ENCODE data around the gene AIFM1. TPM values are rescaled to one million over a fixed set of nuclear protein-coding genes. Genes with fewer than 3 reads are reported as not detected.

AIFM1 gene
- total RNA-seq, 3 donors from 2014 or later: 45.3 to 66.9 (median 50.0) TPM

DNA sequence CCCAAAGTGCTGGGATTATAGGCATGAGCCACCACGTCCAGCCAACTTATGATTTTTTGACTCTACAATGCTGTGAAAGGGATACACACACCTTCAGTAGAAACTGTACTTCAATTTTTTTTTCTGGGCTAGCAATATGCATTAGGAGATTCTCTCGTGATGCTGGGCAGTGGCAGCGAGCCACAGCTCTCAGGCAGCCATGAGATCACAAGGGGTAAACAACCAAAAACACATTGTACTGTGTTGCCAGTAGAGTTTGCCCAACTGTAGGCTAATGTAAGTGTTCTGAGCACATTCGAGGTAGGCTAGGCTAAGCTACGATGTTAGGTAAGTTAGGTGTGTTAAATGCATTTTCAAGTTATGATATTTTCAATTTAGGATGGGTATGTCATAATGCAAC, 31.8 kb upstream of the AIFM1 start:
- no peaks in the 10 kb centered on the region for H3K9me3 ChIP-seq
- no peaks in the 10 kb centered on the region for H3K4me1 ChIP-seq (ENCODE audit: low read depth)
- intact Hi-C loops (cut with DNase I, micrococcal nuclease): loop anchor here in 1 of 2 donors (10.0 kb wide), 1 partner anchor 123 kb away; no protein-coding TSS in a partner anchor
- no peak overlapping the region for H3K4me3 ChIP-seq
- H3K36me3 ChIP-seq (ENCODE audit: low read depth): no peaks in the 10 kb centered on the region
- ATAC-seq (no peak), DNase-seq (no peak)
- TF ChIP-seq, protein P1, sequence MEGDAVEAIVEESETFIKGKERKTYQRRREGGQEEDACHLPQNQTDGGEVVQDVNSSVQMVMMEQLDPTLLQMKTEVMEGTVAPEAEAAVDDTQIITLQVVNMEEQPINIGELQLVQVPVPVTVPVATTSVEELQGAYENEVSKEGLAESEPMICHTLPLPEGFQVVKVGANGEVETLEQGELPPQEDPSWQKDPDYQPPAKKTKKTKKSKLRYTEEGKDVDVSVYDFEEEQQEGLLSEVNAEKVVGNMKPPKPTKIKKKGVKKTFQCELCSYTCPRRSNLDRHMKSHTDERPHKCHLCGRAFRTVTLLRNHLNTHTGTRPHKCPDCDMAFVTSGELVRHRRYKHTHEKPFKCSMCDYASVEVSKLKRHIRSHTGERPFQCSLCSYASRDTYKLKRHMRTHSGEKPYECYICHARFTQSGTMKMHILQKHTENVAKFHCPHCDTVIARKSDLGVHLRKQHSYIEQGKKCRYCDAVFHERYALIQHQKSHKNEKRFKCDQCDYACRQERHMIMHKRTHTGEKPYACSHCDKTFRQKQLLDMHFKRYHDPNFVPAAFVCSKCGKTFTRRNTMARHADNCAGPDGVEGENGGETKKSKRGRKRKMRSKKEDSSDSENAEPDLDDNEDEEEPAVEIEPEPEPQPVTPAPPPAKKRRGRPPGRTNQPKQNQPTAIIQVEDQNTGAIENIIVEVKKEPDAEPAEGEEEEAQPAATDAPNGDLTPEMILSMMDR (IDR thresholded peaks at IDR 0.05): no peak

DNA sequence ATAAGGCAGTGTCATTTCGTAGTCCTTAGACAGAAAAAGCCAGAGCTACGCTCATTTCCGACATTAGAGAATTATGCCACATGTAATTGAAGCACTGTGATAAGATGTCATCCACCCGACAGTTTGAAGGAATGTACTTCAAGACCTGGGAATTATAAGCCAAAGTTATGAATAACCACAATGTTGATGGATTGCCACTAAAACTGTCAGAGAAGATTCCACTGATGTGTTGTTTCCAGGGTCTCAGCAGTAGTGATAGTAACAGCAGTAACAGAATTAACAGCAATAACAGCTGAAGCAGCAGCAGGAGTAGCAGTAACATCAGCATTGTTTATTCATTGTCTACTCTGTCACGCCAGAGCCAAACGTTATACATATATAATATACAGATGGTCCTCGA, 30.8 kb upstream of the AIFM1 start:
- no peak for DNase-seq

DNA sequence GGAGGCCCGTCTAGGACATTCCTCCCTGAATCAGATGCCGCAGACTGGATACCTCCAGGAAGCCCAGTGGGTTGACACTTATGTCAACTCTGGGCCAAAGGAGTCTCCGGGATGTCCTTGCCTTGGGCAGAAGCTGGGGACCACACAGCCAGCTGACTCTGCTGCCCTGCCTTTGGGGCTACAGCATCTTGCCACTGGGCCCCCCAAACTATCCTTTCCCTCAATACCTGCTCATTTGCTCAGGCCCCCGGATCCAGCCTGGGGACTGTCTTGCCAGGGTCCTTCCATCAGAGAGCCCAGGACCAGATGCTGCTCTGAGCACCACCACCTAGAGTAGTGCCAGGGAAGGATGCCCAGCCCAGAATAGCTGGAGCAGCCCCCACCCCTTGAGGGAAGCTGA, 25.2 kb upstream of the AIFM1 start:
- DNase-seq (no peak), ATAC-seq (no peak)
- no peaks in the 10 kb centered on the region for H3K36me3 ChIP-seq (ENCODE audit: low read depth)

More for the DNA sequence above, 30.8 kb upstream of the AIFM1 start:
- Histone ChIP-seq H3K4me3 (no peak overlapping the region), H3K4me1 (ENCODE audit: low read depth) (no peaks in the 10 kb centered on the region), H3K36me3 (ENCODE audit: low read depth) (no peaks in the 10 kb centered on the region), H3K9me3 (no peaks in the 10 kb centered on the region)
- ATAC-seq: no peak
- TF ChIP-seq, protein P1 (IDR thresholded peaks at IDR 0.05): no peak
- intact Hi-C loops (cut with DNase I, micrococcal nuclease): loop anchor here in 1 of 2 donors (10.0 kb wide), 1 partner anchor 122 kb away; no protein-coding TSS in a partner anchor

DNA sequence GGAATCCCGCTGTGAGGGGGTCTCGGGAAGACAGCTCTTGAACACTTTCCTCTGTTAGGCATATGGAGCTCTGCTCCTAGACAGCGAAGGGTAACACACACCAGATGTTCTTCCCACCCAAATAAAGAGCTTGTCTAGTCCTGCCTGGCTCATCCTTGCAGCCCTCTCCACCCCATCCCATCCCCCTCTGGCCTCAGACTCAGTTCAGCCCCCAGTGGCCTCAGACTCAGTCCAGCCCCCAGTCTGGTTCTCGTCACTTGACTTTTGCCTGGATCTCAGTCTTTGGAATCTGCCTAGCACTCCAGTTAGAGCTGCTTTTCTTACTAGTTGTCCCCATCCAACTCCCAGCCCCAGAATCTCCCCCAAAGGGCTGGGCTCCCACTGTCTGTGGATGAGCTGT, 21.0 kb upstream of the AIFM1 start:
- intact Hi-C loops (cut with DNase I, micrococcal nuclease): no loop called here
- H3K9me3 ChIP-seq: no peaks in the 10 kb centered on the region
- no peaks in the 10 kb centered on the region for H3K4me1 ChIP-seq (ENCODE audit: low read depth)
- H3K36me3 ChIP-seq (ENCODE audit: low read depth): no peaks in the 10 kb centered on the region
- DNase-seq (no peak), ATAC-seq (no peak)
- H3K4me3 ChIP-seq: no peak overlapping the region
- TF ChIP-seq, protein P1 (IDR thresholded peaks at IDR 0.05): no peak

More for the DNA sequence above, 25.2 kb upstream of the AIFM1 start:
- H3K9me3 ChIP-seq: no peaks in the 10 kb centered on the region
- no peaks in the 10 kb centered on the region for H3K4me1 ChIP-seq (ENCODE audit: low read depth)
- H3K4me3 ChIP-seq: no peak overlapping the region
- TF ChIP-seq, protein P1 (IDR thresholded peaks at IDR 0.05): no peak
- intact Hi-C loops (cut with DNase I, micrococcal nuclease): loop anchor here (2.0 to 10.0 kb wide), 2 partner anchors 110 to 116 kb away; no protein-coding TSS in a partner anchor

- no peaks in the 10 kb centered on the region for H3K9me3 ChIP-seq
- H3K4me1 ChIP-seq (ENCODE audit: low read depth): no peaks in the 10 kb centered on the region
- intact Hi-C loops (cut with DNase I, micrococcal nuclease): no loop called here
- TF ChIP-seq, protein P1 (IDR thresholded peaks at IDR 0.05): no peak
- no peak overlapping the region for H3K4me3 ChIP-seq
- ATAC-seq (no peak), DNase-seq (no peak)
- H3K36me3 ChIP-seq (ENCODE audit: low read depth): no peaks in the 10 kb centered on the region
Observed at GRCh38 chrX:130184857-130185256, 19.2 kb upstream of the AIFM1 start.

DNA sequence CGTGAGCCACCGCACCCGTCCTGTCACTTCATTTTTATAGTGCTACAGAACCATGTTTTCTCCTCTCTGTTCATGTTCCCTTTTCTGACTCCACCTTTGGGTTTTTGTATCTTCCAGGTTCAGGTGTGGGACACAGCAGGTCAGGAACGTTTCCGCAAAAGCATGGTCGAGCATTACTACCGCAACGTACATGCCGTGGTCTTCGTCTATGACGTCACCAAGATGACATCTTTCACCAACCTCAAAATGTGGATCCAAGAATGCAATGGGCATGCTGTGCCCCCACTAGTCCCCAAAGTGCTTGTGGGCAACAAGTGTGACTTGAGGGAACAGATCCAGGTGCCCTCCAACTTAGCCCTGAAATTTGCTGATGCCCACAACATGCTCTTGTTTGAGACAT, 18.5 kb upstream of the AIFM1 start:
- ATAC-seq (no peak), DNase-seq (no peak)
- Histone ChIP-seq H3K9me3 (no peaks in the 10 kb centered on the region), H3K4me3 (no peak overlapping the region), H3K36me3 (ENCODE audit: low read depth) (no peaks in the 10 kb centered on the region), H3K4me1 (ENCODE audit: low read depth) (no peaks in the 10 kb centered on the region)
- TF ChIP-seq, protein P1 (IDR thresholded peaks at IDR 0.05): no peak
- intact Hi-C loops (cut with DNase I, micrococcal nuclease): no loop called here

All from mucosa of descending colon (tissue), 3 donors.